K562 (cell line): ENCODE measurements around the gene ISG20. TPM values are rescaled to one million over a fixed set of nuclear protein-coding genes. Genes with fewer than 3 reads are reported as not detected.

Experiments used
- E2F1 ChIP-seq: sonication (generic); formaldehyde crosslinking; IDR thresholded peaks from 2 replicates; pipeline ENCODE4 v1.8.1; 2023; ENCODE audit warnings: mild to moderate bottlenecking, missing genetic modification reagents, moderate library complexity
- MBD1 ChIP-seq: fragments of 250-450 bp; sonication (Bioruptor Pico); IDR thresholded peaks from 2 replicates; pipeline ENCODE4 v1.8.0; 2022; ENCODE audit warnings: inconsistent platforms
- MCM3 ChIP-seq: fragments of 450-650 bp; IDR thresholded peaks from 2 replicates; pipeline ENCODE4 v1.6.1; 2016
- MCM5 ChIP-seq: fragments of 450-650 bp; IDR thresholded peaks from 2 replicates; pipeline ENCODE4 v1.6.1; 2016; ENCODE audit warnings: low read depth
- NFXL1 ChIP-seq: fragments of 450-650 bp; formaldehyde crosslinking; IDR thresholded peaks from 2 replicates; pipeline ENCODE4 v1.4.0; 2021; ENCODE audit warnings: mild to moderate bottlenecking
- PKNOX1 ChIP-seq: fragments of 450-650 bp; IDR thresholded peaks from 2 replicates; pipeline ENCODE4 v1.6.1; 2016
- RBBP5 ChIP-seq: fragments of 200-600 bp; sonication (generic); IDR thresholded peaks from 2 replicates; pipeline ENCODE4 v1.6.1; 2012; ENCODE audit warnings: borderline replicate concordance, mild to moderate bottlenecking, low read length, control low read depth, inconsistent platforms; ENCODE audit not compliant: insufficient read depth, poor library complexity, severe bottlenecking
- SIN3A ChIP-seq, 2 experiments: fragments of 150-350 bp in 1 of 2; IDR thresholded peaks; 2 replicates each; pipeline ENCODE4 v1.6.1; 2011 to 2016; ENCODE audit warnings: borderline replicate concordance in 2 of 2, low read depth in 2 of 2, low read length in 2 of 2, mild to moderate bottlenecking in 2 of 2, moderate library complexity in 2 of 2; ENCODE audit not compliant: control insufficient read depth in 1 of 2
- SIX5 ChIP-seq, 2 experiments: IDR thresholded peaks; 2 replicates each; pipeline ENCODE4 v1.6.1; 2011; ENCODE audit warnings: low read length in 2 of 2, borderline replicate concordance in 1 of 2, low read depth in 1 of 2, mild to moderate bottlenecking in 1 of 2, moderate library complexity in 1 of 2; ENCODE audit not compliant: insufficient read depth in 1 of 2
- TCF7L2 ChIP-seq: fragments of 150-350 bp; IDR thresholded peaks from 2 replicates; pipeline ENCODE4 v1.6.1; 2016; ENCODE audit warnings: low read depth, mild to moderate bottlenecking, low read length, moderate library complexity
- ZBTB11 ChIP-seq, 3 experiments: fragments of 200-800 bp in 1 of 3; fragments of 250-450 bp in 1 of 3; fragments of 450-650 bp in 1 of 3; sonication (Bioruptor Pico) in 1 of 3; sonication (Bioruptor generic) in 1 of 3; formaldehyde crosslinking in 1 of 3; IDR thresholded peaks; 2 replicates each; pipeline versions ENCODE4 v1.6.1 to v1.8.0; 2016 to 2022; ENCODE audit warnings: mild to moderate bottlenecking in 2 of 3, missing genetic modification characterization in 2 of 3, missing compliant biosample characterization in 1 of 3, moderate library complexity in 1 of 3
- ZBTB2 ChIP-seq: fragments of 450-650 bp; IDR thresholded peaks from 2 replicates; pipeline ENCODE4 v1.6.1; 2016; ENCODE audit warnings: antibody characterized with exemption
- ZFPM2 ChIP-seq: fragments of 250-450 bp; sonication (Bioruptor Pico); IDR thresholded peaks from 2 replicates; pipeline ENCODE4 v1.5.1; 2022; ENCODE audit warnings: mild to moderate bottlenecking
- ZKSCAN3 ChIP-seq: fragments of 250-450 bp; sonication (Bioruptor Pico); IDR thresholded peaks from 2 replicates; pipeline ENCODE4 v1.4.0; 2020
- ZNF197 ChIP-seq: fragments of 200-800 bp; sonication (Bioruptor generic); IDR thresholded peaks from 2 replicates; pipeline ENCODE4 v1.6.1; 2016; ENCODE audit warnings: low read depth, missing genetic modification characterization, missing compliant biosample characterization
- ZNF274 ChIP-seq: IDR thresholded peaks from 2 replicates; pipeline ENCODE4 v1.6.1; 2011; ENCODE audit warnings: low read depth, mild to moderate bottlenecking, low read length, moderate library complexity, borderline replicate concordance
- ZNF778 ChIP-seq: fragments of 450-650 bp; formaldehyde crosslinking; IDR thresholded peaks from 2 replicates; pipeline ENCODE4 v1.4.0; 2020; ENCODE audit warnings: mild to moderate bottlenecking, moderate library complexity
- polyA plus RNA-seq, 8 experiments: library from polyadenylated mRNA; depleted of rRNA in 4 of 8; stranded (reverse) in 5 of 8; unstranded in 3 of 8; fragments of >200 nt; fragmentation: Nextera tagmentation in 2 of 8; fragmentation: Illumina TruSeq in 1 of 8; extraction: Ambion mirVana in 2 of 8; extraction: Trizol in 1 of 8; gene quantifications; 2 replicates each; pipeline versions ENCODE4 v1.2.1 to v1.2.3, GENCODE V29; 2011 to 2014; ENCODE audit warnings: inconsistent platforms in 1 of 8, missing spikeins in 1 of 8
- total RNA-seq, 7 experiments: library from RNA; depleted of rRNA in 6 of 7; stranded (reverse); fragments of >200 nt in 6 of 7; fragmentation: Illumina TruSeq in 2 of 7; extraction: Trizol in 2 of 7; gene quantifications; 2 replicates each; pipeline versions ENCODE4 v1.2.1 to v1.2.3, GENCODE V29; 2011 to 2021; ENCODE audit warnings: low replicate concordance in 1 of 7

Gene ISG20
- total and polyA plus RNA-seq, 9 of the 15 experiments (the other 6 are each of a cell fraction or from before 2014, with no cell fraction given) = 0.06 to 2.1 (median 1.00) TPM

- TF ChIP-seq ZBTB11 (CRISPR knock-in tag; IDR thresholded peaks at IDR 0.05) (peak in 1 of 3 experiments; percentile 31; a peak in 1 of 6 replicates), SIX5 (IDR thresholded peaks at IDR 0.05; ENCODE audit: borderline replicate concordance in 1 of 2, insufficient read depth in 1 of 2, low read depth in 1 of 2, low read length in 2 of 2) (no peak), ZBTB2 (no peak), ZNF197 (CRISPR knock-in tag) (no peak), NFXL1 (no peak), SIN3A (IDR thresholded peaks at IDR 0.05; ENCODE audit: borderline replicate concordance in 2 of 2, control insufficient read depth in 1 of 2, low read depth in 2 of 2, low read length in 2 of 2) (peak in 1 of 2 experiments; percentile 75; a peak in 2 of 4 replicates), MBD1 (CRISPR knock-in tag) (no peak), RBBP5 (no peak), ZNF274 (no peak), MCM3 (no peak), ZNF778 (no peak), ZKSCAN3 (CRISPR knock-in tag) (no peak), TCF7L2 (no peak), MCM5 (no peak), E2F1 (CRISPR knock-in tag) (no peak), PKNOX1 (peak; percentile 39), ZFPM2 (CRISPR knock-in tag) (no peak)
Measured at GRCh38 chr15:88621789-88622604, 16.8 kb upstream of the ISG20 start (continued).
